ENCODE measurements around the gene SIGLEC1.

Gene SIGLEC1

DNA sequence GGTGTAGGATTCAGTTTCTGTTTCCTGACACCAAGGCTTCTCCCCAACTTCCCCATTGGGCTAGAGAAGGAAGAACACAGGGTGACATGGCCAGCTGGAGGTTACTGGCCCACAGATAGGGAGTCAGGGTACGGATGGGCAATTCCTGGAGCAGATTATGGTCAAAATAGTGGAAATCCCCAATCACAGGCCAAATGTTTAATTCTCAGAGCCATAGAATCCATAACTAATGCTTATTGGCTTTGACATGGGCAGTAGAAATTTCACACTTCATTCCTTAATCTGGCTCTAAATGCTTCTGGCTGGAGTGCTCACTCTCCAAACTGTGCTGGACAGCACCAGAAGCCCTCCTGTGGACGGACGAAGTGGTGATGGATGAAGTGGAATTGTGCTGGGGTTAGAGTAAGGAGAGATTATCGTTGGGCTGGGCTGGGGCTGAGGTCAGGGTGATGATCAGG is 887 bp downstream of the SIGLEC1 start:
- no peak overlapping the region for H3K4me3 ChIP-seq (ENCODE audit: low read depth, low read length)
- no peak for DNase-seq (ENCODE audit: low read depth, low spot score)
- in situ Hi-C loops (cut with HindIII; ENCODE audit: low sequenced_read_pairs): no loop called here

DNA sequence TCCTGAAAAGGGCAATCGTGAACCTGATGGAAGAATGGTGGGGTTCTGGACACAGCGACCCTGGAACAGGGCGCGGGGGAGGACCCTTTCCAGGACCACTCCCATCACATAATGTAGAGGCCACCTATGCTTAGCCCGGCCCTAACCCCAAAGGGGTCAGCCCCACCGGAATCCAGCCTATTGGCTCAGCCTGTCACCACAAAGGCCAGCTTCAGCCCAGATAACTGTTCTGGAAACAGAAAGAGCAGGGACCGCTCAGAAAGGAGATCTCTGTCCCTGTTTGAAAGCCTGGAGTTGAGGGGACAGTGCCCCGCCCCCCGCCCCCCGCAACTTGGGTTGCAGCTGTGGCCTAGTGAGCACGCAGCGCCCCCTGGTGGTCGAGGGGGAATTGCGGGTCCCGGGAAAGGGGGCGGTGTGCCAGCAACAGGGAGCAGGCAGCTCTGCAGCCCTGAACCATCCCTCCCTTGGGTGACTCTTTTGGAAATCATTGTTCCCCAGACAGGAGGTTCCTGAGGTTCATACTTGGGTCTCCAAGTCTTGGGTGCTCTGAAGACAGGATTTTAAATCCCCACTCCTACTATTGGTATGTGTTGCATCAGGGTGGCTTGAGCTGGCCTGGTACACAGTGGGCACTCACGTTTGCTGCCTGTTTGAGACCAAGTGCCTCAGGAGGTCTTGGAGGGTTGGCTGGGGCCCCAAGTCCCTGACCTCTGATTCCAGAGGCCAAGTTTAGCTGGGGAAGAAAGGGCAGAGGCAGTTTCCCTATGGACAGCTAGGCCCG is 1.5 kb downstream of the SIGLEC1 start:
- TF ChIP-seq, protein P1, sequence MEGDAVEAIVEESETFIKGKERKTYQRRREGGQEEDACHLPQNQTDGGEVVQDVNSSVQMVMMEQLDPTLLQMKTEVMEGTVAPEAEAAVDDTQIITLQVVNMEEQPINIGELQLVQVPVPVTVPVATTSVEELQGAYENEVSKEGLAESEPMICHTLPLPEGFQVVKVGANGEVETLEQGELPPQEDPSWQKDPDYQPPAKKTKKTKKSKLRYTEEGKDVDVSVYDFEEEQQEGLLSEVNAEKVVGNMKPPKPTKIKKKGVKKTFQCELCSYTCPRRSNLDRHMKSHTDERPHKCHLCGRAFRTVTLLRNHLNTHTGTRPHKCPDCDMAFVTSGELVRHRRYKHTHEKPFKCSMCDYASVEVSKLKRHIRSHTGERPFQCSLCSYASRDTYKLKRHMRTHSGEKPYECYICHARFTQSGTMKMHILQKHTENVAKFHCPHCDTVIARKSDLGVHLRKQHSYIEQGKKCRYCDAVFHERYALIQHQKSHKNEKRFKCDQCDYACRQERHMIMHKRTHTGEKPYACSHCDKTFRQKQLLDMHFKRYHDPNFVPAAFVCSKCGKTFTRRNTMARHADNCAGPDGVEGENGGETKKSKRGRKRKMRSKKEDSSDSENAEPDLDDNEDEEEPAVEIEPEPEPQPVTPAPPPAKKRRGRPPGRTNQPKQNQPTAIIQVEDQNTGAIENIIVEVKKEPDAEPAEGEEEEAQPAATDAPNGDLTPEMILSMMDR (IDR thresholded peaks at IDR 0.05; ENCODE audit: low read depth, low read length): peak; percentile 94
- in situ Hi-C loops (cut with HindIII; ENCODE audit: low sequenced_read_pairs): no loop called here

More for the DNA sequence above, 887 bp downstream of the SIGLEC1 start:
- TF ChIP-seq, protein P1 (IDR thresholded peaks at IDR 0.05; ENCODE audit: low read depth, low read length): no peak

GRCh38 chr20:3710011-3710466 is 2.4 kb downstream of the SIGLEC1 start:
- TF ChIP-seq, protein P1 (IDR thresholded peaks at IDR 0.05; ENCODE audit: low read depth, low read length): no peak
- DNase-seq (ENCODE audit: low read depth, low spot score): no peak
- no peak overlapping the region for H3K4me3 ChIP-seq (ENCODE audit: low read depth, low read length)
- in situ Hi-C loops (cut with HindIII; ENCODE audit: low sequenced_read_pairs): no loop called here

More for the DNA sequence above, 1.5 kb downstream of the SIGLEC1 start:
- H3K4me3 ChIP-seq (ENCODE audit: low read depth, low read length): no peak overlapping the region
- peak; percentile 38 for DNase-seq (ENCODE audit: low read depth, low spot score)

DNA sequence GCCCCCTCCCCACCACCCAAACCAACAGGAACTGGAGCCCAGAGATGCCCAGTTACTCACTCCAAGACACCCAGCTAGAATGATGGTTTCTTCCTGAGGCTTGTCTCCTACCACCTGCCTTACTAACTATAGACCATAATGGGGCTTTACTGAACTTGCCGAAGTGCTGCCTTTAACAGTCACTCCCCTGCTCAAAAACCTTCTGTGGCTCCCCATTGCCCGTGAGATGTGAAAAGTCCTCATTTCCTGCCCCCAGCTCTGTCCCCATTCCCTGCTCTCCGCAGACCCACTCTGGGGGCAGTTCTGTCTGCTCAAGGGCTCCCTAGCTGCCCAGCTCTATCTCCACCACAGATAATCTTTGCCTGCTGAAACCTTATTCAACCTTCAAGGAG is 4.9 kb downstream of the SIGLEC1 start:
- in situ Hi-C loops (cut with HindIII; ENCODE audit: low sequenced_read_pairs): no loop called here
- DNase-seq (ENCODE audit: low read depth, low spot score): no peak
- TF ChIP-seq, protein P1 (IDR thresholded peaks at IDR 0.05; ENCODE audit: low read depth, low read length): no peak
- no peak overlapping the region for H3K4me3 ChIP-seq (ENCODE audit: low read depth, low read length)

DNA sequence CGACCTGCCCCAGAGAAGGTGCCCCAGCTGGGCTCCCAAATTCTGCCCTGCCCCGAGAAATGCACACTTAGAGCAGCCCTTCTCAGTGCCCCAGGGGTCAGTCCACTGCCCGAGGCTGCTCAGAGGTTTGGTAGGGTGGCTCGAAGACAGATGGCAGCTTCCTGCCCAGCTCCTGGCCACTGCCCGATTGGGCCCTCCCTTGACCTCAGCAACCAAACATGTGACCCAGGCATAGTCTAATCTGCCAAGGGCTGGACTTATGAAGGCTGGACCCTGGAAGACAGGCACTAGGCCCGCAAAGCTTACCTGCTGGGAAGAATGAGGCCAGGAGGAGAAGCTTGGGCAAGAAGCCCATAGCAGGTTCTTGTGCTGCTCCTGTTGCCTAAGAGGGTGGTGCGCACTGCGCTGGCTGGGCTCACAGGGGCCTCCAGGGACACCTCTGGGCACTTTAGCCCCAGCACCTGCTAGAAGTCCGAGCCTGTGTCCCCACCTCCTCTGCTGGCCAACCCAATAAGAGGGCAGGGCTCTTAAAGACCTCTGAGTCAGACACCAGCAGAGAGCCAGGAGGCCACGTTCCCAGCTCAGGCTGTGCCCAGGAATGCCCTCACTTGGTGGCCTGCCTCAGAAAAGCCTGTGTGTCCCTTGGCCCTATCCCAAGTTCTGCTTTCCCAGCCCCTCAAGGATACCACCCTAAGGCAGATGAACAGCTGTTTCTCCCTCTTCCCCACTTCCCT is 5.5 kb downstream of the SIGLEC1 start:
- in situ Hi-C loops (cut with HindIII; ENCODE audit: low sequenced_read_pairs): no loop called here
- H3K4me3 ChIP-seq (ENCODE audit: low read depth, low read length): no peak overlapping the region
- TF ChIP-seq, protein P1 (IDR thresholded peaks at IDR 0.05; ENCODE audit: low read depth, low read length): no peak
- no peak for DNase-seq (ENCODE audit: low read depth, low spot score)

DNA sequence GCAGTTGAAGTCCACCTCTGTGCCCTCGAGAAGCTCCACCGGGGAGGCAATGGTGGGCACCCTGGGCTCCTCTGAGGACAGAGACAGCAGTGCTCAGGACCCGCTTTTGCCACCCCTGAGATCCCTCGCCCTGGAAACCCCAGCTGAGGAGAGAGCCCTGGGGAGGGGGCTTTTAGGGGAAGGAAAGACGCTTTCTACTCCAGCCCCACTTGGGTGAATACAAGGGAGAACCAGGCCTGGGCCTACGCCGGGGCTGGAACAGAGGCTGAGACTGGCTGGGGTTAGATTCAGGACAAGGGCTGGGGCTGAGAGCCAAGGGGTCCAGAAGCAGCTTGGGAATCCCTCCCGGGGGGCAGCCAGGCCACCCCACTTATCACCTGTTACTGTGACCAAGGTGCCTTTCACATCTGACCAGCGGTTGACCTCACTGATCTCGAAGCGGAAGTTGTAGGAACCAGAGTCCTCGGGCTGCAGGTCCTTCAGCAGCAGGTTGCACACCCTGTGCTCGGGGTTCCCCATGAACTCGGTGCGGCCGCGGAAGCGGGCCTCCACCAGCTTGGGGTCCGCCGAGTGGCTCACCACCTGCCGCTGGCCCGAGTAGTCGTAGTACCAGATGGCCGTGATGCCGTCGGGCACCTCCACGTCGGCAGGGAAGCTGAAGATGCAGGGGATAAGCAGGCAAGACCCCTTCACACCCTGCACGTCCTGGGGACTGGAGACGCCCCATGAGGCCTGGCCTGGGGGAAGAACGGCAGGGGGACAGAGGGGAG is 6.2 kb downstream of the SIGLEC1 start:
- TF ChIP-seq, protein P1 (IDR thresholded peaks at IDR 0.05; ENCODE audit: low read depth, low read length): no peak
- in situ Hi-C loops (cut with HindIII; ENCODE audit: low sequenced_read_pairs): no loop called here
- H3K4me3 ChIP-seq (ENCODE audit: low read depth, low read length): no peak overlapping the region

More for the DNA sequence above, 6.2 kb downstream of the SIGLEC1 start:
- no peak for DNase-seq (ENCODE audit: low read depth, low spot score)

Data from astrocyte of the spinal cord (primary cell).